Smooth muscle cell (in vitro differentiated cells): ENCODE results near the gene KIAA1614. TPM values are rescaled to one million over a fixed set of nuclear protein-coding genes. Genes with fewer than 3 reads are reported as not detected.

Source experiments
- polyA plus RNA-seq: library from polyadenylated mRNA; unstranded; fragments of >200 nt; fragmentation: Nextera tagmentation; extraction: Ambion mirVana; gene quantifications from 2 replicates; pipeline ENCODE4 v1.2.1, GENCODE V29; 2016
- total RNA-seq: library from RNA; depleted of rRNA; stranded (reverse); fragments of >200 nt; gene quantifications from 2 replicates; pipeline ENCODE4 v1.2.3, GENCODE V29; 2014

KIAA1614 gene
- total and polyA plus RNA-seq, 2 experiments from 2014 or later, result 2.9 to 3.2 TPM

Other genes starting within 250 kb of the KIAA1614 start
- 16.9 and 19.2 TPM in 2 replicates for gene STX6, start 110.0 kb downstream of the KIAA1614 start, total RNA-seq
- gene STX6, start 110.0 kb downstream of the KIAA1614 start, polyA plus RNA-seq, result 9.3 and 12.2 TPM in 2 replicates
- gene MR1, start 121.1 kb downstream of the KIAA1614 start, total RNA-seq, result 1.4 and 2.1 TPM in 2 replicates
- 0.26 and 1.2 TPM in 2 replicates for gene MR1, start 121.1 kb downstream of the KIAA1614 start, polyA plus RNA-seq
- gene IER5, start 175.8 kb downstream of the KIAA1614 start, total RNA-seq, result 32.6 and 35.1 TPM in 2 replicates
- gene IER5, start 175.8 kb downstream of the KIAA1614 start, polyA plus RNA-seq, result 39.9 and 56.2 TPM in 2 replicates